H54 (cell line): ENCODE measurements around the gene SLC27A3.

Experiments
- DNase-seq: peaks from one replicate; pipeline ENCODE4 v3.0.0; 2011; ENCODE audit warnings: low spot score, mixed read lengths; ENCODE audit not compliant: insufficient read length
- FAIRE-seq: peaks from 3 replicates; lab custom pipeline; 2011; peaks lifted over from hg19 to GRCh38; lab: Jason Lieb, UNC
- POLR2A ChIP-seq: IDR thresholded peaks from 2 replicates; pipeline ENCODE4 v1.6.1; 2011; ENCODE audit warnings: low read depth, mild to moderate bottlenecking, low read length

The SLC27A3 gene

DNA sequence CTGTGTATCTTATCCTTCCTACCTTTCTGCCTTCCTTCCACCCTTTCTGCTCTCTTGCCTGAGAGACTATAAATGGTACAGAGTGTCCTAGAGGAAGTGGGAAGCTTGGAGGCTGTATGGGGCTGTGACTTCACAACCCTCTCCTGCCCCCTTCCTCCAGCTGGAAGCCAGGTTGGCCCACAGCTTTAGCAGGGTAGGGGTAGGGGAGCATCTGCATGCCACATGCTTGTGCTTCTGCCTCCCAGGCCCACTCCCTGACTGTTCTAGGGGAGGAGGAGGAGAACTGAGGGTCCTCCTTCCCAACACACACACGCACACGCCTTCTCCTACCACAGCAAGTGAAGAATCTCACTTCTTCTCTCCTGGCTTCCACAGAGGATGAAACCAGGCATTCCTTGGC, 3.9 kb upstream of the SLC27A3 start:
- FAIRE-seq (no peak), DNase-seq (no peak)
- TF ChIP-seq POLR2A, result no peak

- DNase-seq (no peak), FAIRE-seq (no peak)
- TF ChIP-seq POLR2A, result no peak
These were observed 3.2 kb upstream of the SLC27A3 start for GRCh38 chr1:153771841-153772593.

DNA sequence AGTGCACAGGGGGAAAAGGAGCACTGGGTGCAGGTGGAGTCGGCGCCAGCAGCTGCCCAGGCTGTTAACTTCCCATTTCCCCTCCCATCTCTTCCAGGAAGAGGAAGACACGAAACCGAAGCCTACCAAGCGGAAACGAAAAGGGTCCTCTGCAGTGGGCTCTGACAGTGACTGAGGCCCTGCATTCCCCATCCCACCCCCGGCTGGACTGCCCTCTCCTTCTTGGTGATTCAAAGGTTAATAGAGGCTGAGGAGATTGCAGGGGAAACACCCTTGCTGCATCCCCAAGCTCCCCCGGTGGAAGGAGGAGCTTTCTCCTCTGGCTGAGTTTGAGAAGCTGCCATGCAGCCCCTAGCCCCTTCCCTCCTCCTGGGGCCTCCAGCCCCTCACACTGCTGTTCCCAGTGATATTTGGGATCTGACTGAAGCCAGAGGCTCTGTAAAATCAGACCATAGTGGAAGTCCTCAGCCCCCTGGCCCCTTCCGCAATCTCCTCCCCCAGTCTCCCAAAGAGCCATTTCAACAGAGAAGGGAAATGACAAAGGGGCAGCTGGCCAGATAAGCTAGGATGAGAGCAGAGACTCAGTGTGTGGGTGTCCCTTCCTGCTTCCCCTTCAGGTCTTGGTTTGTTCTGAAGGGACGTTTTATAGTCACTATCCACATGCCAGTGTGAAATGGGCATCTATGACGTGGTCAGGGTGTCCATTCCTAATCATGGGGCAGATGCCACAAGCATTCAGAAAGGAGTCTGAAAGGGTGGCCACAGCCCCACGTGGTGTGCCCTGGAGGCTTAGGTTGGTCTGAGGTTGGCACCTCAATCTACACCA, 1.9 kb upstream of the SLC27A3 start:
- no peak for TF ChIP-seq POLR2A
- DNase-seq, result no peak
- no peak for FAIRE-seq

GRCh38 chr1:153774026-153774595, 1.1 kb upstream of the SLC27A3 start:
- FAIRE-seq (no peak), DNase-seq (no peak)
- TF ChIP-seq POLR2A, result no peak

DNA sequence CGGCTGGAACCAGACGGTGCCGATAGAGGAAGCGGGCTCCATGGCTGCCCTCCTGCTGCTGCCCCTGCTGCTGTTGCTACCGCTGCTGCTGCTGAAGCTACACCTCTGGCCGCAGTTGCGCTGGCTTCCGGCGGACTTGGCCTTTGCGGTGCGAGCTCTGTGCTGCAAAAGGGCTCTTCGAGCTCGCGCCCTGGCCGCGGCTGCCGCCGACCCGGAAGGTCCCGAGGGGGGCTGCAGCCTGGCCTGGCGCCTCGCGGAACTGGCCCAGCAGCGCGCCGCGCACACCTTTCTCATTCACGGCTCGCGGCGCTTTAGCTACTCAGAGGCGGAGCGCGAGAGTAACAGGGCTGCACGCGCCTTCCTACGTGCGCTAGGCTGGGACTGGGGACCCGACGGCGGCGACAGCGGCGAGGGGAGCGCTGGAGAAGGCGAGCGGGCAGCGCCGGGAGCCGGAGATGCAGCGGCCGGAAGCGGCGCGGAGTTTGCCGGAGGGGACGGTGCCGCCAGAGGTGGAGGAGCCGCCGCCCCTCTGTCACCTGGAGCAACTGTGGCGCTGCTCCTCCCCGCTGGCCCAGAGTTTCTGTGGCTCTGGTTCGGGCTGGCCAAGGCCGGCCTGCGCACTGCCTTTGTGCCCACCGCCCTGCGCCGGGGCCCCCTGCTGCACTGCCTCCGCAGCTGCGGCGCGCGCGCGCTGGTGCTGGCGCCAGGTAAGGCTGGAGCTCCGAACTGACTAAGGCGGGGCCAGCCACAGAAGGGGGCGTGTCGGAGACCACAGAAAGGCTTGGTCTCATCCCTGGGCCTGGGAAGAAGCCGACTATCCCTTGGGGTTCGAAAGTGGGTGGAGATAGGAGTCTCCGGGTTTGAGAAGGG, 486 bp downstream of the SLC27A3 start:
- FAIRE-seq (no peak), DNase-seq (no peak)
- no peak; the same call in 1 of the 2 replicates for TF ChIP-seq POLR2A

GRCh38 chr1:153776352-153776751, 1.1 kb downstream of the SLC27A3 start:
- no peak for FAIRE-seq
- no peak for TF ChIP-seq POLR2A
- no peak for DNase-seq

DNA sequence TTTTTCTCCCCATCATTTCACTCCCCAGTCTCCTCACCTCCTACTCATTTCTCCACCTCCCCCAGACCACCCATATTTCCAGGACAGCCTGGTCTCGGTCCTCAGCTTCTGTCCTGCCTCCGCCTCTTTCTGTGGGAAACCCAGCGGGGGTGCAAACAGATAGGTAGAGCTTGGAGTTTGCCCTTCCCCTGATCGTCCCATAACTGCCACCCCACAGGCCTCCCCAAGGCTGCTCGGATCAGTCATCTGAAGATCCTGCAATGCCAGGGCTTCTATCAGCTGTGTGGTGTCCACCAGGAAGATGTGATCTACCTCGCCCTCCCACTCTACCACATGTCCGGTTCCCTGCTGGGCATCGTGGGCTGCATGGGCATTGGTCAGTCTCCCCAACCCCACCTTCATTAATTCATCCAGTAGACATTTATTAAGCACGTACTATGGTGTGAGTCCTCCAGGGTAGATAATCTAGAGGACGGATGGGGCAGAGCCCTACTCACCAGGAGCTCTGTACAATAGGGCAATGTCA, 1.7 kb downstream of the SLC27A3 start:
- no peak for TF ChIP-seq POLR2A
- FAIRE-seq, result no peak
- no peak for DNase-seq

DNA sequence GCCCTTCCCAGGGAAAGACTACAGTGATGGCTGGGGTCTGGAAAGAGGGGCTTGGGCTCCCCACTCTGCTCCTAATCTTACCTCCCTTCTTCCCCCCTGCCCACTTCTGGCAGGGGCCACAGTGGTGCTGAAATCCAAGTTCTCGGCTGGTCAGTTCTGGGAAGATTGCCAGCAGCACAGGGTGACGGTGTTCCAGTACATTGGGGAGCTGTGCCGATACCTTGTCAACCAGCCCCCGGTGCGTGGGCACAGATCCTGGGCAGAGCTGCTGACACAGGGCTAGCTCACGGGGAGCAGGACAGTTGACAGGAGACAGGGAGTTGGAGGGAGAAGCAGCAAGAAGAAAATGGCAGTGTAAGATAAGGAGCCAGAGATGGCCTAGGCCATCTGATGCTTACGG, 2.4 kb downstream of the SLC27A3 start:
- no peak for FAIRE-seq
- DNase-seq, result no peak
- no peak for TF ChIP-seq POLR2A

DNA sequence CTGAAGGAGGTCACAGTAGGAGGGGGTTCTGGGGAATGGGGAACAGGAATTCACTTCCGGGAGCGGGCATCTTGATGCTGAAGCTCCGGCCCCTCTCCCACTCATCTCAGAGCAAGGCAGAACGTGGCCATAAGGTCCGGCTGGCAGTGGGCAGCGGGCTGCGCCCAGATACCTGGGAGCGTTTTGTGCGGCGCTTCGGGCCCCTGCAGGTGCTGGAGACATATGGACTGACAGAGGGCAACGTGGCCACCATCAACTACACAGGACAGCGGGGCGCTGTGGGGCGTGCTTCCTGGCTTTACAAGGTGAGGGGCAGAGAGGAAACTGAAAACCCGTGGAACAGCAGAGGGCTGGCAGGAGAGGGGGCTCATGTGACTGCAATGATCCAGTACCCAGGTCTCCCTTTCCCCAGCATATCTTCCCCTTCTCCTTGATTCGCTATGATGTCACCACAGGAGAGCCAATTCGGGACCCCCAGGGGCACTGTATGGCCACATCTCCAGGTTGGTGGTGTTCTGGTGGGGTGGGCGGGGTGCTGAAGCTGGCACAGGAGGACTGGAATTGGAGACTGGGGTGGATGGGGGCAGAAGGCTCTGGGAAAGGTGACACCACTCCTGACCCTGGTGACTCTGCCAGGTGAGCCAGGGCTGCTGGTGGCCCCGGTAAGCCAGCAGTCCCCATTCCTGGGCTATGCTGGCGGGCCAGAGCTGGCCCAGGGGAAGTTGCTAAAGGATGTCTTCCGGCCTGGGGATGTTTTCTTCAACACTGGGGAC, 3.0 kb downstream of the SLC27A3 start:
- no peak for DNase-seq
- no peak for TF ChIP-seq POLR2A
- no peak for FAIRE-seq

- FAIRE-seq (no peak), DNase-seq (no peak)
- no peak for TF ChIP-seq POLR2A
These were observed 3.8 kb downstream of the SLC27A3 start for GRCh38 chr1:153778824-153779519.

- FAIRE-seq (no peak), DNase-seq (no peak)
- no peak for TF ChIP-seq POLR2A
These were observed 4.8 kb downstream of the SLC27A3 start for GRCh38 chr1:153779781-153780541.
